Gastrocnemius medialis (tissue), 4 donors: ENCODE results near the gene TRMT11. TPM values are rescaled to one million over a fixed set of nuclear protein-coding genes. Genes with fewer than 3 reads are reported as not detected.
A peak's percentile ranks its signal among the peaks of the same experiment; 100 is the strongest.

Experiments
- ATAC-seq, 2 donors: fragments of 150-250 bp; one replicate each; pipeline ENCODE4 v1.9.1; 2016
- DNase-seq, 2 donors: peaks; one replicate each; pipeline ENCODE4 v3.0.0-alpha.2; 2019
- H3K27ac ChIP-seq, 4 donors: fragments of 200-600 bp; sonication (generic); 1 replicate in 1 of 4; 2 replicates in 3 of 4; pipeline ENCODE4 v1.5.1; 2016 to 2018; ENCODE audit warnings: mild to moderate bottlenecking in 2 of 4, moderate library complexity in 1 of 4
- H3K27me3 ChIP-seq, 3 donors: fragments of 200-600 bp; sonication (generic) in 2 of 3; 1 replicate in 1 of 3; 2 replicates in 2 of 3; pipeline versions ENCODE4 v1.5.1 to v1.6.0; 2016 to 2019; ENCODE audit warnings: mild to moderate bottlenecking in 1 of 3, moderate library complexity in 1 of 3
- H3K36me3 ChIP-seq, 2 donors: fragments of 200-600 bp; sonication (generic) in 1 of 2; one replicate each; pipeline ENCODE4 v1.5.1; 2017 to 2018
- H3K4me1 ChIP-seq, 2 donors: fragments of 200-600 bp; sonication (generic) in 1 of 2; one replicate each; pipeline ENCODE4 v1.5.1; 2016 to 2017; ENCODE audit warnings: mild to moderate bottlenecking in 2 of 2
- H3K4me3 ChIP-seq, 4 donors: fragments of 200-600 bp; sonication (generic) in 3 of 4; 1 replicate in 1 of 4; 2 replicates in 3 of 4; pipeline ENCODE4 v1.5.1; 2016 to 2019; ENCODE audit warnings: mild to moderate bottlenecking in 2 of 4
- H3K9me3 ChIP-seq, 3 donors: fragments of 200-600 bp; sonication (generic) in 2 of 3; 1 replicate in 1 of 3; 2 replicates in 2 of 3; pipeline ENCODE4 v1.5.1; 2016 to 2019
- CTCF ChIP-seq, 5 experiments: fragments of 450-650 bp in 3 of 5; fragments of 200-600 bp in 2 of 5; sonication (generic) in 2 of 5; IDR thresholded peaks in 4 of 5; conservative IDR thresholded peaks in 1 of 5; 1 replicate in 4 of 5; 2 replicates in 1 of 5; pipeline ENCODE4 v1.5.1; 2016 to 2019; ENCODE audit warnings: antibody characterized with exemption in 5 of 5, mild to moderate bottlenecking in 3 of 5, moderate library complexity in 3 of 5
- POLR2A ChIP-seq, 2 donors: fragments of 450-650 bp; IDR thresholded peaks; one replicate each; pipeline ENCODE4 v1.6.1; 2017; ENCODE audit warnings: antibody characterized with exemption in 2 of 2, mild to moderate bottlenecking in 2 of 2, moderate library complexity in 2 of 2
- in situ Hi-C, 4 donors: fragments of 200-750 bp; cut with MboI; loops; one replicate each; pipeline versions ENCODE4 v1.15.0 to v1.8.0; 2017; ENCODE audit warnings: low sequenced_read_pairs in 4 of 4
- intact Hi-C: fragments of 100-400 bp; cut with DNase I; formaldehyde crosslinking; loops from one replicate; pipeline ENCODE4 v1.15.1; 2023; ENCODE audit warnings: low total_unique reads
- total RNA-seq, 4 donors: library from RNA; depleted of rRNA; stranded (reverse); fragments of >200 nt; gene quantifications; one replicate each; pipeline versions ENCODE4 v1.1.0 to v1.2.3, GENCODE V29; 2016

TRMT11 gene
- total RNA-seq, 4 donors from 2014 or later: 2.5 to 10.2 (median 6.9) TPM

GRCh38 chr6:125955973-125956372, 30.4 kb upstream of the TRMT11 start:
- Histone ChIP-seq H3K9me3 (no peaks in the 10 kb centered on the region), H3K4me3 (peak overlapping the region; percentile 62 to 97 (median 82)), H3K27me3 (no peaks in the 10 kb centered on the region), H3K4me1 (peaks cover 10 to 20% of the 10 kb centered on the region in 2 donors), H3K27ac (peak overlapping the region; percentile 83 to 95 (median 92)), H3K36me3 (no peaks in the 10 kb centered on the region)
- TF ChIP-seq POLR2A (IDR thresholded peaks at IDR 0.05) (no peak), CTCF (IDR thresholded peaks at IDR 0.05 in 4 of 5, conservative IDR thresholded peaks at IDR 0.05 in 1 of 5) (no peak)
- in situ Hi-C loops (loop anchor here in 3 of 4 donors (10.0 to 25.0 kb wide), 3 partner anchors 94 to 644 kb away; partner anchors contain the start of gene HDDC2 (in 1 of the 3)), intact Hi-C loops (loop anchor here (1.0 to 5.0 kb wide), 4 partner anchors 37 to 645 kb away; no protein-coding TSS in a partner anchor)
- DNase-seq (no peak), ATAC-seq (no peak)

GRCh38 chr6:125956506-125957390, 29.6 kb upstream of the TRMT11 start, which contains the start of gene HINT3:
TSS of gene HINT3 (plus strand) at chr6:125956770. CDS start at chr6:125956978, 208 bp downstream.
- Histone ChIP-seq H3K36me3 (no peaks in the 10 kb centered on the region), H3K4me1 (peaks cover 10 to 20% of the 10 kb centered on the region in 2 donors), H3K27ac (peak within 1 kb of the TSS; percentile 83 to 95 (median 92)), H3K4me3 (peak within 1 kb of the TSS; percentile 62 to 97 (median 82)), H3K27me3 (no peaks in the 10 kb centered on the region), H3K9me3 (no peaks in the 10 kb centered on the region)
- in situ Hi-C loops: loop anchor here in 3 of 4 donors (10.0 to 25.0 kb wide), 3 partner anchors 94 to 644 kb away; partner anchors contain the start of gene HDDC2 (in 1 of the 3)
- DNase-seq (peak; percentile 93 to 94), ATAC-seq (peak; percentile 93 to 98)
- intact Hi-C loops: loop anchor here (1.0 to 5.0 kb wide), 4 partner anchors 38 to 645 kb away; no protein-coding TSS in a partner anchor
- TF ChIP-seq CTCF (IDR thresholded peaks at IDR 0.05 in 4 of 5, conservative IDR thresholded peaks at IDR 0.05 in 1 of 5) (peak; percentile 97 to 99 (median 98)), POLR2A (IDR thresholded peaks at IDR 0.05) (peak; percentile 59 to 62)

GRCh38 chr6:125957391-125957693, 29.0 kb upstream of the TRMT11 start:
- DNase-seq (no peak), ATAC-seq (no peak)
- Histone ChIP-seq H3K27ac (peak overlapping the region; percentile 83 to 95 (median 92)), H3K36me3 (no peaks in the 10 kb centered on the region), H3K27me3 (no peaks in the 10 kb centered on the region), H3K4me1 (peaks cover 10 to 20% of the 10 kb centered on the region in 2 donors), H3K4me3 (peak overlapping the region; percentile 62 to 97 (median 82)), H3K9me3 (no peaks in the 10 kb centered on the region)
- intact Hi-C loops (loop anchor here (2.0 to 5.0 kb wide), 2 partner anchors 39 to 100 kb away; no protein-coding TSS in a partner anchor), in situ Hi-C loops (loop anchor here in 3 of 4 donors (10.0 to 25.0 kb wide), 3 partner anchors 95 to 645 kb away; partner anchors contain the start of gene HDDC2 (in 1 of the 3))
- TF ChIP-seq CTCF (IDR thresholded peaks at IDR 0.05 in 4 of 5, conservative IDR thresholded peaks at IDR 0.05 in 1 of 5) (no peak), POLR2A (IDR thresholded peaks at IDR 0.05) (no peak)

- no peak for DNase-seq
- H3K36me3 ChIP-seq: no peaks in the 10 kb centered on the region
- in situ Hi-C loops: loop anchor here in 3 of 4 donors (10.0 to 25.0 kb wide), 3 partner anchors 96 to 646 kb away; partner anchors contain the start of gene HDDC2 (in 1 of the 3)
- peaks cover 10 to 20% of the 10 kb centered on the region in 2 donors for H3K4me1 ChIP-seq
- no peaks in the 10 kb centered on the region for H3K9me3 ChIP-seq
- H3K4me3 ChIP-seq: peak overlapping the region; percentile 62 to 97 (median 82)
- peak overlapping the region; percentile 83 to 95 (median 92) for H3K27ac ChIP-seq
- intact Hi-C loops: loop anchor here (2.0 to 5.0 kb wide), 2 partner anchors 39 to 101 kb away; no protein-coding TSS in a partner anchor
- no peak for TF ChIP-seq POLR2A (IDR thresholded peaks at IDR 0.05)
- TF ChIP-seq CTCF (IDR thresholded peaks at IDR 0.05 in 4 of 5, conservative IDR thresholded peaks at IDR 0.05 in 1 of 5): no peak
- no peaks in the 10 kb centered on the region for H3K27me3 ChIP-seq
- peak in 1 of 2 donors; percentile 60 for ATAC-seq
These were observed 28.5 kb upstream of the TRMT11 start for GRCh38 chr6:125957845-125958244.
